NCI-H748 treated with DMSO at 0.1 percent for 48 hours (cell line): ENCODE results near the gene DHX57.
"Not testable (repeated sequence)": the region's sequence is repeated elsewhere in the genome, so short reads cannot be mapped to it uniquely, and the experiment has no call there.

ENCODE experiments used
- DNase-seq: peaks from one replicate; lab custom pipeline; 2025; lab: John Stamatoyannopoulos, UW

The DHX57 gene

DNA sequence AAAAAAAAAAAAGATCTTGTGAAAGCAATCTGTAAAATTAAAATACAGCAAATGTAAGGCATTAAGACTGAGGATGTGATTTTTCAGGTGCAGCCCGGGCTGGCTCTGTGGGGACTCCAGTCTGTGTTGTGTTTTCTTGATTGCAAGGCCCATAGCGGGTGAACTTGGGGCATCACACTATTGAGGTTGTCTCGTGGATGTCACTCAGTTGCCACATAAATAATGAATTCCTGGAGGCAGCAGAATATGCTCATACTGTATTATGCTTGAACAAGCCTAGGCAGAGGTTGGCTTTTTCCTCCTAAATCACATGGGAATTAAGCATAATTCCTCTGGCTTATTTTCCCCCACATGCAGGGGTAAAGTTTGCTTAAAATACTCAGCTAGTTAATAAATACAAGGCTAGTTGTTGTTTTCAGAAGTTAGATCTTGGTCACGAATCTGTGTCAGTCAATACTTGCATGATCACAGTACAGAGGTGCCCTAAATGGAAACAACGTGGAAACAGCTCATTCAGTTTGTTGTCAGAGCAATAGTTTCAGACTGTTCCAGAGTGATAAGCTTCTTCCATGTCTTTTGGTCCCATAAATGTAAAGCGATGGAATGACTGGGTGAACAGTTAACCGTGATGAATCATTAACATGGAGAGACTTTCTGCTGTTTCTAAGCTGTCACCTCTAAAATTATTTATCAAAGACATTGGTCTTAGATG is 81.3 kb downstream of the DHX57 start:
- no peak for DNase-seq

DNA sequence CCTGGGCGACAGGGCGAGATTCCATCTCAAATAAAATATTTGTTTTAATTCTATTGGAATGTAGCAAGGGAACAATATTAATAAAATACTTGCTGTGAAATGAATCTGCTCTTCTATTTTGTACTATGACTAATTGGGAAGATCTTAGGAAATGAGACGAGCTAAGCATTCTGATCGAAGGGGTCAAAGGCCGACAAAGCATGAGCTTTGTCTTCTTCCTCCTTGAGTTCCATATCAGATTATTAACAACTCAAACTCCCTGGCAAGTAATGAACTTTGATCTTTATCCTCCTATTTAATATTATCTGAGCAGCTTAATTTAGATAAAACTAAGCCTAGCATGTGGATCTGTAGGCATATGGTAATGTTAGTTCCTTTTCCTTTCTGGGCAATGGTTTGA is 82.2 kb downstream of the DHX57 start:
- no peak for DNase-seq

DNA sequence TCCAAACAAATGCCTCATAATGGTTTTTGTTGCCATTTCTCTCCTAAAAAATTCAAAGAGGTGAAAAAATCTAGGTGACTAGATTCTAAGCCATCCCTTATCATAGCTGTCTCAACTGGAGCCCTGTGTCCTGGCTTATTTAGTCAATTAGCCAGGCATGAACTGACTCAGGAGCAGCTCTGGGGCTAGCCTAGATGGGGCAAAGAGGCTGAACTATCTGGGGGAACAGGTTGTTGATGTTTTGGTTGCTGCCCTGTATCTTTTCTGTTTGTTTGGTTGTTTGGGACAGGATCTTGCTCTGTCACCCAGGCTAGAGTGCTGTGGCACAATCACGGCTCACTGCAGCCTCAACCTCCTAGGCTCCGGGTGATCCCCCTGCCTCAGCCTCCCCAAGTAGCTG is 83.0 kb downstream of the DHX57 start:
- DNase-seq = no peak

DNA sequence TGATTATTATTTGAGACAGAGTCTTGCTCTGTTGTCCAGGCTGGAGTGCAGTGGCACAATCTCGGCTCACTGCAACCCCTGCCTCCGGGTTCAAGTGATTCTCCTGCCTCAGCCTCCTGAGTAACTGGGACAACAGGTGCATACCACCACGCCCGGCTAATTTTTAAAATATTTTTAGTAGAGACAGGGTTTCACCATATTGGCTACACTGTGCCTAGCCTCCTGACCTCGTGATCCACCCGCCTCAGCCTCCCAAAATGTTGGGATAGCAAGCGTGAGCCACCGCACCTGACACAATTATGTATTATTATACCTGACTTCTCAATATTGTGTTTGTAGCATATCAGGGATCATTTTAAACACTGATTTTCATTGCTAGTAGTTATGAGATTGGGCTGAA is 83.4 kb downstream of the DHX57 start:
- not testable (repeated sequence) for DNase-seq

DNA sequence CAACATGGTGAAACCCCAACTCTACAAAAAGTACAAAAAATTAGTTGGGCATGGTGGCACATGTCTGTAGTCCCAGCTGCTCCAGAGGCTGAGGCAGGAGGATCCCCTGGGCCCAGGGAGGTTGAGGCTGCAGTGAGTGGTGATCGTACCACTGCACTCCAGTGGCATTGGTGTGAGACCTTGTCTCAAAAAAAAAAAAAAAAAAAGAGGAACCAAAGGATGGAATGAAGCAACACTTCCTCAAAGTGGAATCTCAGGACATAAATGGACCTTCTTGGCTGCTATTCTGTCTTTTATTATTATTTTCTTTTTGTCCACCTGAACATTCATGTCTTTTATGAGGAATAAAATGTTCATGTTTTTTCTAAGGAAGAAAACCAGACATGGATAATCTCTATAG is 84.0 kb downstream of the DHX57 start:
- no peak for DNase-seq

DNA sequence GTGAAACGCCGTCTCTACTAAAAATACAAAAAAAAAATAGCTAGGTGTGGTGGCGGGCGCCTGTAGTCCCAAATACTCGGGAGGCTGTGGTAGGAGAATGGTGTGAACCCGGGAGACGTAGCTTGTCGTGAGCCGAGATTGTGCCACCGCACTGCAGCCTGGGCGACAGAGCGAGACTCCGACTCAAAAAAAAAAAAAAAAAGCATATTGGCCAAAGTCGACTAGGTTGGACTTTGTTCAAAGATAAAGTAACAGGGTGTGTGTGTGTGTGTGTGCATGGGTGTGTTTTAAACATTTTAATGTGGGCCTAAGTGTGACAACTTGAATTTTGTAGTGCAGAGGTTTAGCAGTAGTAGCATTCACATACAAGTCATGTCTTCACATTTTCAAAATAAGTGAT is 86.0 kb downstream of the DHX57 start:
- DNase-seq = no peak

DNA sequence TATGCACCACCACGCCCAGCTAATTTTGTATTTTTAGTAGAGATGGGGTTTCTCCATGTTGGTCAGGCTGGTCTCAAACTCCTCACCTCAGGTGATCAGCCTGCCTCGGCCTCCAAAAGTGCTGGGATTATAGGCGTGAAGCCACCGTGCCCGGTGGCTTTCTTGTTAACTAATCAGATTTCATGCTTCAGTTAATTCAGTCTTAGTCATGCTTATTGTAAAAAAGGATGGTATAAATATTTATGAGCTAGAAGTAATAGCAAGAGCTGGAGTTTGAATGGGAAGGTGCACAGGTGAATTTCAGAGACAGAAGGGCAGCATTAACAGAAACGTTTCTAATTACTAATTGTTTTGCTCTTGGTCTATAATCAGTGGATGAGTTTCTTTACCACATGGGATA is 87.4 kb downstream of the DHX57 start:
- DNase-seq = no peak

DNA sequence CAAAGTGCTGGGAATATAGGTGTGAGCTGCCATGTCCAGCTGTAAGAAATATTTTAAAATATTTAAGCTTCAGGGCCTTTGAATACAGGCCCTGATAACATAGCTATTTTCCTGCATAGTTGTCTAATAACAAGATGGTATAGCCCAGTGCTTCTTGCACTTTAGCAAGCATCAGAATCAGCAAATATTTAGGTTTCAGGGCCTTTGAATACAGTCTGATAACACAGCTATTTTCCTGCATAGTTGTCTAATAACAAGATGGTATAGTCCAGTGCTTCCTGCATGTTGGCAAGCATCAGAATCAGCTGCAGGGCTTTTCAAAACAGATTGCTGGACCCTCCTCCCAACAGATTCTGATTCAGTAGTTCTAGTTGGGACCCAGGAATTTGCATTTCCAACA is 92.1 kb downstream of the DHX57 start:
- DNase-seq = no peak

DNA sequence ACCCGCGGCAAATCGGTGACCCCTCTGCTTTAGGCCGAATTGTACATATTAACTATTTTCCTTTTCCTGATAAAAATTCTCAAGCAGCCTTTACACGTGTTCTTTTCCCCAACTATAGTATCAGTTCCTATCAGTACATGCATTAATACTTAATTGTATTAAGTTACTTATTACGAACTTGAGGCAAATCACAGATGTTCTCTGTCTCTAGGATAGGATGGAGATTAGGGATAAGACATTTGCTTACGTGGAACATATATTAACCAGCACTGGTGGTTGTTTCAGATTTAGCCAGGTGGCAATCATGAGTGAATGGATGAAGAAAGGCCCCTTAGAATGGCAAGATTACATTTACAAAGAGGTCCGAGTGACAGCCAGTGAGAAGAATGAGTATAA is 97.0 kb downstream of the DHX57 start:
- no peak for DNase-seq

DNA sequence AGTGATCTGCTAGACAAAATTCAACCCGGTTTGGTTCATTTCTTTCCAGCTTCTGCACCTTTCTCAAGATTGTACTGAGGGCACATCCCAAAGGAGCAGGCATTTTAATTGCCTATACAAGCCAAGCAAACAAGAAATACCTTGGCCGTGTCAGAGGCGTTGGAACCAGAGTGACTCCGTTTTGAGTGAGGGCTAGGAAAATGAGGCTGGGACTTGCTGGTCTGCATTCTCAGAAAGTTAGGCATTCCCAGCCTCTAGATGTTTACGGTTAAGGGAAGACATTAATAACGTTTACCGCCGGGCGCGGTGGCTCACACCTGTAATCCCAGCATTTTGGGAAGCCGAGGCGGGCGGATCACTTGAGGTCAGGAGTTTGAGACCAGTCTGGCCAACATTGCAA is 99.2 kb downstream of the DHX57 start:
- DNase-seq = no peak

DNA sequence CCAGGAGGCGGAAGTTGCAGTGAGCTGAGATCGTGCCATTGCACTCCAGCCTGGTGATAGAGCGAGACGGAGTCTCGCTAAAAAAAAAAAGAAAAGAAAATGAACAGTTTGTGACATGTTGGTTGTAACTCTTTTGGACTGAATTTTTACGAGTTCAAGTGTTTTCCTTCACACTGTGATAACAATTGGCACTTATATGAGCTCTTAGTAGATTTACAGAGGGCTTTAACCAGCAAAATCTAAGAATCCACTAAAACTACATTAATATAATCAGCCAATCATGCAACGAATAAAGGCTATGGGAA is 99.9 kb downstream of the DHX57 start:
- DNase-seq = no peak

DNA sequence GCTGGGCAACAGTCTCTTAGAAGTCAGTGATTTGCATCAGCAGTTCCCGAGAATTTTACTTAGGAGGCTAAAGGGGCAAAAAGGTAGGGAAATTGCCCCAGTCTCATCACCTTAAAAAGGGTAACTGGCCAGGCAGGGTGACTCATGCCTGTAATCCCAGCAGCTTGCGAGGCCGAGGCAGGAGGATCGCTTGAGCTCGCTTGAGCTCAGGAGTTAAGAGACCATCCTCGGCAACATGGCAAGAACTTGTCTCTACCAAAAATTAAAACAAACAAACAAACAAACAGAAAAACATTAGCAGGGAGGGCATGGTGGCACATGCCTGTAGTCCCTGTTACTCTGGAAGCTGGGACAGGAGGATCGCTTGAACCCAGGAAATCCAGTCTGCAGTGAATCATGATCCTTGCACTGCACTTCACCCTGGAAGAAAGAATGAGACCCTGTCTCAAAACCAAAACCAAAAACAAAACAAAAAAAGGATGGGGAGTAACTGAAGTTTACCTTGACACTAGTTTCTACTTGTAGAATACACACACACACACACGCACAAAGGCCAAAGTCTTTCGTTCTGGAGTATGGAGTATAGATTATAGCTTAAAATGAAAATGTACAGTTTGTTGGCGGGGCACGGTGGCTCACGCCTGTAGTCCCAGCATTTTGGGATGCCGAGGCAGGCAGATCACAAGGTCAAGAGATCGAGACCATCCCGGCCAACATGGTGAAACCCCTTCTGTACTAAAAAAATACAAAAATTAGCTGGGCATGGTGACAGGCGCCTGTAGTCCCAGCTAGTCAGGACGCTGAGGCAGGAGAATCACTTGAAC is 100.4 kb downstream of the DHX57 start:
- no peak for DNase-seq

DNA sequence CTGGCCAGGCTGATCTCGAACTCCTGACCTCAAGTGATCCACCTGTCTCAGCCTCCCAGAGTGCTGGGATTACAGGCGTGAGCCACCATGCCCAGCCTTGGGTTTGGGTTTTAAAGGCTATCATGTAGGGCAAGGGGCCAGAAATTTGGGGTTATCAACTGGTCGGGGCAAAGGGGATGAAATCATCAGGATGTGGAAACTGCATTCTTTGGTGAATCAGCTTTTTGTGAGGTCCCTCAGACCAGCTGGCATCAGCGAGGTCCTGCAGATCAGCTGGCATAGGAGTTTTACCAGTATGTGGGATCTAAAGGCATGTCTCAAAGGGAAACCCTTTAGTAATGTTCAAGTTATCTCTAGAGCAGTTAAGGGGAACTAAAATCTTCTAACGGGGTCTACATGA is 104.1 kb downstream of the DHX57 start:
- DNase-seq = no peak

DNA sequence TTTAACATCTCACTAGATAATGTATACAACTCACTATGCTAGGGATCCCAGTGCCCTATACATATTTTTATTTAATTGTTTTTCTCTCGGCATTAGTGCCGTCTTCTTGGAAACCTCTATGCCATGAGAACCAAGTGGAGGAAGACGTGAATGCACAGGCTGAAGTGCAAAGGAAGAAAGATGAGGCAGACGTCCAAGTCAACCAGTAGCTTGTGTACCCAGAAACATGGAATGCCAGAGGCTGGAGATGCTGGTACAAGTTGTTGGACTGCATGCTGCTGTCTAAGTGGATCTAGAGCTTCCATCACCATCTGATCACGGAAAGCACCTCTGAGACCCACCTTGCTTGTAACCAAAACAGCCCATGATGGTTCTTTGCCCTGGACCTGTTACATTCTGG is 110.2 kb downstream of the DHX57 start:
- DNase-seq = no peak

DNA sequence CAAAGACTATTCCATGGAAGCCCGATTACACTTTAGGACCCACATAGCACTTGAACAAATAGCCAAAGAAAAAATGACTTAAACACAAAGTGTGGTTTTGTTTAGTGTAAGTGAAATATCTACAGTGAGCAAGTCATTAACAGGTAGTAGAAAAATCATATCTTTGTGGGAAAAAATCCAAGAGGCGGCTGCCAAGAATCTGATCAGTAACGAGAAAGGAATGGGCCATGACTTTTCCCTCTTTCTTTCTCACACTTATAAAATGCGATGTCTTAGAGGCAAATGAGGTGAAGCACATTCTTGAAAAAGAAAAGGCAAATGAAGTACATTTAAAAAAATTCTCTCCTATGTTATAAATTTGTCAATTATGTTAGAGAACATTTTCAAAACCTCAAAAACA is 110.6 kb downstream of the DHX57 start:
- DNase-seq = no peak

DNA sequence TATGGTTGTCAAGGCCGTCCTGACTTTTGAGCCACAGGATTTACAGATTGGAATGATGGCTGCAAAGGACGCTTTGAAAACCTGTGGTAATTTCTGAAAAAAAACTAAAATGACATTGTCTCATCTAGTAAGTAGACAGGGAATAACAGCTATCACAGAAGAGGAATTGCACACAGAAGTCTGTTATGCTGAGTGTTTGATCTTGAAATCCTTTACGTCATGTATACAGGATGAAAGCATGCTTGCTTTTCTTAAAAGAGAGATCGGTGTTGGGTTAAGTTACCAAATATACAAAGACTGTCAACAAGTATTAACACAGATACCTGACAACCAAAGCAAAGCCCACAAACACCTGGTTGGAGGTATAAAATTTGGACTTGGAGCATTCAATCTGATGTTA is 112.0 kb downstream of the DHX57 start:
- no peak for DNase-seq

DNA sequence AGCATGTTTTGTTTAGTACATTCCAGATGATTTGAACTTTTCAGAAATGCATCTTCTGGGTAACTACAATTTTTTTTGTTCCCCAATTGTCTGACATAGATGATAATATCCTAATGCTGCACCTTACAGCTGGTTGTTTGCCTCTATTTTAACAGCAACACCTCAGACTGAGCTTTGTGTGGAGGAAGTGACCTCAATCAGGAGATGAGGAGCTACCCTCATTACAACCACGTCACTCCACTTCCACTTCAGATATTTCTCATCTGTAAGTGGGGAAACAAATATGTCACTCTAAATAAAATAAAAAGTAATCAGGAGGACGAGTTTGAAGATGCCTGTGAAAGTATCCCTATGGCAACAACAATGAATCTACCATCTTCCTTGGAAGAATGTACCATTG is 112.5 kb downstream of the DHX57 start:
- no peak for DNase-seq

DNA sequence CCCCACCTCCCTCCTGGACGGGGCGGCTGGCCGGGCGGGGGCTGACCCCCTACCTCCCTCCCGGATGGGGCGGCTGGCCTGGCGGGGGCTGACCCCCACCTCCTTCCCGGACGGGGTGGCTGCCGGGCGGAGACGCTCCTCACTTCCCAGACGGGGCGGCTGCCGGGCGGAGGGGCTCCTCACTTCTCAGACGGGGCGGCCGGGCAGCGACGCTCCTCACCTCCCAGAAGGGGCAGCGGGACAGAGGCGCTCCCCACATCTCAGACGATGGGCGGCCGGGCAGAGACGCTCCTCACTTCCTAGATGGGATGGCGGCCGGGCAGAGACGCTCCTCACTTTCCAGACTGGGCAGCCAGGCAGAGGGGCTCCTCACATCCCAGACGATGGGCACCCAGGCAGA is 119.8 kb downstream of the DHX57 start:
- not testable (repeated sequence) for DNase-seq

DNA sequence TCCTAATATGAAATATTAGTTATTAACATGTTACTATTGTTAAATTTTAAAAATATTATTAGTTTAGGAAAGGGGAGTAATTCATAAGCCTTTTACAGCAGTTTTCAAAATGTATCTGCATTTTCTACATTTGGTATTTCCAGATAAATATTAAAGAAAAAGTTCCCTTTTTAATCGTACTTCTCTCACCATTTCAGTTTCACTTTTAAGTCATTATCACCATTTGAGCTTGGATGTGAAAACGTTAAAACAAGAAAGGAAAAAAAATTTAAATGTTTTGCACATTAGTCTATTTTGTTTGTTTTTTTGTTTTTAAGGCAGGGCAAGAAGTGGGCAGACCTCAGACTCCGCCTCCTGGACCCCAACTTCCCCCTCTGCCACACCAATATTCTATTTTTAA is 121.2 kb downstream of the DHX57 start:
- no peak for DNase-seq

DNA sequence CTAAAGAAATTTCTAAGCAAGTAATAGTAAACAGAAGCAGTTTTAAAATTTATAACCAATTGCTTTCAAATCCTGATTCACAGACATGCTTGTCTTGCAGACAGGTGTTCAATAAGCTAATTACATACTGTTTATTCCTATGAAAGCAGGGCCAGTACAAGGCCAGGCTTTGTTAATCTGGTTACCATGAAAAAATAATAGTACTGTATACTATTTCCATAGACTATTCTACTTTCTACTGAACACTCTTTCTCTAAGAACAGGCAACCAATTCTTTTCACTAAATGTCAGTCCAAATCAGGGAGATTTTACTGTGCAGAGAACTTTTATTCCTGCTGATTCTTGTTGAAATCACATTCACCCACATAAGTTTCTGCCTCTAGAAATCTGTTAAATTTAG is 121.7 kb downstream of the DHX57 start:
- no peak for DNase-seq

DNA sequence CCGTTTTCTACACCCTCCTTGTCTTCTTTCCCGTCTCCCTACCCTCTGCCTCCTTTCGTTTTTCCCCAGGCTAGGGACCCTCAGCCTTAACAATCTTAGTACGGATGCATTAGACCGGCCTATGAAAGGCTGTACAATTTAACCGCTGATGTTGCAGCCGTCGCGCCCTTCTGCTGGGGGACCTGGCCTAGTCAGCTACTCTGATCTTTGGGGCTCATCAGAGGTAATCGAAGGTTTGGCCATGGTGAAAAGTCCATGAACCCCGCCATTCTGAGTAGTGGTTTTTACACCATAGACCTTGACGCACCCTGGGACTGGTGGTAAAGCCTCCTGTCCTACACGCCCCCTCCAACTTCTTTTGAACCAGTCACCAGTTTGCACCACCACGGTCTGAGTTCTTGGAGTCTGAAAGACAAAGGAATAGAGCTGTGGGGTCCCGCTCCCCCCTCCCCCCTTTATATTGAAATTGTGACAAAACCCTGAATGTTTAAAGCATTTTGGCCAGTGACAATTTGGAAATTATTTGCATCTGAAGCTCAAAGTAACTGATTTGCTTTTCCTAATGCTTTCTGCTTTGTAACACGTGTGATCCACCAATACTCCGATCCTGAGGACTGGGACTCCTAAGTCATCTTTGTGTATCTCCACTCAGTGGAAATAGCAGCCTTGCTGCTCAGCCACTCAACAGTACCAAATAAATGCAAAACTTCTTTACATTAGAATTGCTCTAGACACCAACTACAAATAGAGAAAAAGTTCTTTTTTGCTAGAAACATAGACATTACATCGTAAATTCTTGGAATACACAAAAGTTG is 123.9 kb downstream of the DHX57 start:
- no peak for DNase-seq

DNA sequence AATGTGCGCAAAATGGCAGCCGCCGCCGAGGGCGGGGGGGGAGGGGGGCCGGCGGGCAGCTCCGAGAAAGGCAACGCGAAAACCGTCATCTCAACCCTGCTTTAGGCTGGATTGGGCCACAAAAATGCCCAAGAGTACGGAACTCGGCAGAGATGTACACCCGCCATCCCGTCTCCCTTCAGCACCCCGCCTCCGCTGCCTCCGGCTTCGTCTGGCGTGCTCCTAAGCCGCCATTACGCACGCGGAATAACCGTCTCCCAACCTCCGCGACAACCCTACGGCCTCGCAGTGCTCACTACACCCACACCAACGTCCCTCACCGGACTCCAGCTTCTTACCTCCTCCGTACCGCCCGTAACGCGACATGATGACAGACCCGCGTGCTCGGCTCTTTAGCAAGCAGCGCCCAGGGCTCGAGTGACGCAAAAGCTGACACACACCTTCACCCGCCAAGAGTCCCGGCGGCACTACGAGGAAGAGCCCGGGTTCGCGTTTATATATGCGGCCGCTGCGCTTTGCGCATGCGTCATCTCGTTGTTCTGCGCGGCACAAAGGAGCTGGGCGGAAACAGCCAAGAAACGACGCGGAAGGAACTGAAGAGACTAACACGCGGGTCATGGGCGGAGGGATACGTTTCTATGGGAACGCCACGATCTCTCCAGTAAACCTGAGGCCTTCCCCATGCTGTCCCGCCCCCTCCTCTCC is 124.7 kb downstream of the DHX57 start, which contains the start of gene SRSF7:
Gene SRSF7, minus strand, starts transcription at position 471 of the 705 bp plus-strand sequence. Its CDS starts 105 bp downstream, at position 366.
- DNase-seq = peak; percentile 91
